IMR-90 (cell line): ENCODE measurements around the gene PMS2.

Experiments used
- FOS ChIP-seq: fragments of 150-350 bp; IDR thresholded peaks from 2 replicates; pipeline ENCODE4 v1.6.1; 2016; ENCODE audit warnings: low read depth, low read length
- MAZ ChIP-seq: IDR thresholded peaks from 2 replicates; pipeline ENCODE4 v1.6.1; 2012; ENCODE audit warnings: low read depth, mild to moderate bottlenecking, low read length, improper control_type of control experiment, moderate library complexity, borderline replicate concordance
- POLR2A ChIP-seq: IDR thresholded peaks from 2 replicates; pipeline ENCODE4 v1.6.1; 2012; ENCODE audit warnings: mild to moderate bottlenecking, low read depth, low read length
- RAD21 ChIP-seq: IDR thresholded peaks from 2 replicates; pipeline ENCODE4 v1.6.1; 2012; ENCODE audit warnings: low read length, improper control_type of control experiment
- RFX5 ChIP-seq: IDR thresholded peaks from 2 replicates; pipeline ENCODE4 v1.8.0; 2012; ENCODE audit warnings: low read depth, mild to moderate bottlenecking, low read length, moderate library complexity
- SMC3 ChIP-seq: fragments of 150-350 bp; IDR thresholded peaks from 2 replicates; pipeline ENCODE4 v1.6.1; 2016; ENCODE audit warnings: low read depth, mild to moderate bottlenecking, antibody characterized with exemption, low read length, moderate library complexity
- TF ChIP-seq, protein P1 (sequence below): conservative IDR thresholded peaks from 2 replicates; pipeline ENCODE4 v1.5.1; 2012; ENCODE audit warnings: mild to moderate bottlenecking, low read depth, low read length, improper control_type of control experiment
- TF ChIP-seq, protein P2 (sequence below): fragments of 150-350 bp; IDR thresholded peaks from 2 replicates; pipeline ENCODE4 v1.6.1; 2017; ENCODE audit warnings: mild to moderate bottlenecking, antibody characterized with exemption, low read length, low read depth

DNA sequence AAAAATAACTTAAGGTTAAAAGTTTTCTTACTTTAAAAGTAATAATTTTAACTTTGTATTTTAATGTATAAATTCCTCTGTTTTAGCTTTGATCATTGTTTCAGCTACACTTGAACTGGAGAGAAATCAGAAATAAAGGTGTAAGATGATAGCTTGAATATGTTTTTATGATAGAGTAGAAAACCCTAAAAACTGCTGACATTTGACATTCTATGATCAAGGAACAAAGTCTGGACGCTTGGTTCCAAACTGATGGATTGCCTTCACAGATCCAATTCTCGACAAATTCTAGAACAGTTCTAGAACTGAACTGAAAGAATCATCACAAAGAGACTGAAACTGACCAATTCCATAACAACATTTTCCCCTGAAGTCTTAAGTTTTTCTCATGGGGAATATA lies 22.1 kb upstream of the PMS2 start, which contains the start of gene ANKRD61:
- TF ChIP-seq POLR2A (no peak), FOS (no peak), RFX5 (no peak), SMC3 (no peak), RAD21 (no peak), MAZ (no peak)
- TF ChIP-seq, protein P1, sequence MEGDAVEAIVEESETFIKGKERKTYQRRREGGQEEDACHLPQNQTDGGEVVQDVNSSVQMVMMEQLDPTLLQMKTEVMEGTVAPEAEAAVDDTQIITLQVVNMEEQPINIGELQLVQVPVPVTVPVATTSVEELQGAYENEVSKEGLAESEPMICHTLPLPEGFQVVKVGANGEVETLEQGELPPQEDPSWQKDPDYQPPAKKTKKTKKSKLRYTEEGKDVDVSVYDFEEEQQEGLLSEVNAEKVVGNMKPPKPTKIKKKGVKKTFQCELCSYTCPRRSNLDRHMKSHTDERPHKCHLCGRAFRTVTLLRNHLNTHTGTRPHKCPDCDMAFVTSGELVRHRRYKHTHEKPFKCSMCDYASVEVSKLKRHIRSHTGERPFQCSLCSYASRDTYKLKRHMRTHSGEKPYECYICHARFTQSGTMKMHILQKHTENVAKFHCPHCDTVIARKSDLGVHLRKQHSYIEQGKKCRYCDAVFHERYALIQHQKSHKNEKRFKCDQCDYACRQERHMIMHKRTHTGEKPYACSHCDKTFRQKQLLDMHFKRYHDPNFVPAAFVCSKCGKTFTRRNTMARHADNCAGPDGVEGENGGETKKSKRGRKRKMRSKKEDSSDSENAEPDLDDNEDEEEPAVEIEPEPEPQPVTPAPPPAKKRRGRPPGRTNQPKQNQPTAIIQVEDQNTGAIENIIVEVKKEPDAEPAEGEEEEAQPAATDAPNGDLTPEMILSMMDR = no peak
- TF ChIP-seq, protein P2, sequence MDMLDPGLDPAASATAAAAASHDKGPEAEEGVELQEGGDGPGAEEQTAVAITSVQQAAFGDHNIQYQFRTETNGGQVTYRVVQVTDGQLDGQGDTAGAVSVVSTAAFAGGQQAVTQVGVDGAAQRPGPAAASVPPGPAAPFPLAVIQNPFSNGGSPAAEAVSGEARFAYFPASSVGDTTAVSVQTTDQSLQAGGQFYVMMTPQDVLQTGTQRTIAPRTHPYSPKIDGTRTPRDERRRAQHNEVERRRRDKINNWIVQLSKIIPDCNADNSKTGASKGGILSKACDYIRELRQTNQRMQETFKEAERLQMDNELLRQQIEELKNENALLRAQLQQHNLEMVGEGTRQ = no peak
